Ovary (tissue), 3 donors: ENCODE results near the gene UNC5A.

Experiments used
- CTCF ChIP-seq, 3 donors: fragments of 450-650 bp in 2 of 3; fragments of 200-600 bp in 1 of 3; IDR thresholded peaks; one replicate each; pipeline versions ENCODE4 v1.5.1 to v1.8.0; 2016 to 2022; ENCODE audit warnings: antibody characterized with exemption in 3 of 3, mild to moderate bottlenecking in 1 of 3
- EP300 ChIP-seq: sonication (generic); formaldehyde crosslinking; IDR thresholded peaks from one replicate; pipeline ENCODE4 v1.6.1; 2017; ENCODE audit warnings: antibody characterized with exemption
- POLR2A ChIP-seq: fragments of 450-650 bp; IDR thresholded peaks from one replicate; pipeline ENCODE4 v1.6.1; 2017; ENCODE audit warnings: antibody characterized with exemption, mild to moderate bottlenecking, moderate library complexity
- donor health status: DM: no; HTN: no; CAD: no.

- TF ChIP-seq EP300 (no peak), CTCF (IDR thresholded peaks at IDR 0.05) (no peak), POLR2A (no peak)
Measured at GRCh38 chr5:176788941-176789872, 21.2 kb upstream of the UNC5A start.
